HCT116 (cell line): ENCODE data around the gene ZBTB34. TPM values are rescaled to one million over a fixed set of nuclear protein-coding genes. Genes with fewer than 3 reads are reported as not detected.

Experiments used
- ATAC-seq: fragments of 200-7000 bp; cut with Tn5 transposase; 2 replicates; pipeline ENCODE4 v1.9.1; 2020; ENCODE audit warnings: mild to moderate bottlenecking, moderate library complexity
- BruUV-seq: library from RNA; stranded (reverse); fragments of 400-500 nt; replicated peaks from 2 replicates; lab custom pipeline; 2021; lab: Mats Ljungman, UMichigan
- CTCF ChIA-PET: fragments of 300-600 bp; sonication (Branson Sonifier 250); formaldehyde crosslinking; loops from one replicate; lab custom pipeline; 2021; ENCODE audit warnings: antibody characterized with exemption; lab: Charles Lee
- POLR2A ChIA-PET: fragments of 300-600, 350-600 bp; sonication (Branson Sonifier 250); formaldehyde crosslinking; loops from one replicate; lab custom pipeline; 2021; ENCODE audit warnings: antibody characterized with exemption; lab: Charles Lee
- RAD21 ChIA-PET, 2 experiments: fragments of 300-600 bp; sonication (Branson Sonifier 250); formaldehyde crosslinking; loops; one replicate each; lab custom pipeline; 2023; ENCODE audit warnings: low total read pairs in 2 of 2; ENCODE audit not compliant: uncharacterized antibody in 2 of 2, unreplicated experiment in 2 of 2, low non-redundant PET in 1 of 2; lab: Charles Lee
- DNase-seq: peaks from one replicate; pipeline ENCODE4 v3.0.0-alpha.2; 2010; ENCODE audit warnings: low read depth, low spot score
- H2AFZ ChIP-seq: fragments of 200-600 bp; shearing (Covaris generic), sonication (generic); 2 replicates; pipeline ENCODE4 v1.6.1; 2017; ENCODE audit warnings: low read depth, mixed run types, mixed read lengths, antibody characterized with exemption, low read length; ENCODE audit not compliant: poor library complexity, severe bottlenecking
- H3K27ac ChIP-seq: 2 replicates; pipeline ENCODE4 v1.5.1; 2012; ENCODE audit warnings: low read depth, low read length
- H3K27me3 ChIP-seq: fragments of 200-600 bp; sonication (generic); 2 replicates; pipeline ENCODE4 v1.6.1; 2016; ENCODE audit warnings: mixed run types, low read length, mixed read lengths; ENCODE audit not compliant: insufficient read depth
- H3K36me3 ChIP-seq, 2 experiments: fragments of 200-500 bp in 1 of 2; fragments of 200-600 bp in 1 of 2; sonication (Bioruptor generic) in 1 of 2; sonication (generic) in 1 of 2; 2 replicates each; pipeline versions ENCODE4 v1.5.1 to v1.6.1; 2014 to 2016; ENCODE audit warnings: low read length in 2 of 2, inconsistent platforms in 1 of 2, mixed read lengths in 1 of 2, mixed run types in 1 of 2; ENCODE audit not compliant: insufficient read depth in 2 of 2, control insufficient read depth in 1 of 2
- H3K4me1 ChIP-seq, 2 experiments: fragments of 200-600 bp in 1 of 2; sonication (generic) in 1 of 2; 2 replicates each; pipeline versions ENCODE4 v1.5.1 to v1.6.1; 2012 to 2017; ENCODE audit warnings: low read length in 2 of 2, inconsistent platforms in 1 of 2, mild to moderate bottlenecking in 1 of 2, mixed read lengths in 1 of 2, mixed run types in 1 of 2, moderate library complexity in 1 of 2; ENCODE audit not compliant: insufficient read depth in 2 of 2, control insufficient read depth in 1 of 2
- H3K4me2 ChIP-seq: fragments of 200-600 bp; sonication (generic); 2 replicates; pipeline ENCODE4 v1.6.1; 2017; ENCODE audit warnings: mixed run types, low read length, mixed read lengths
- H3K4me3 ChIP-seq, 2 experiments: fragments of 200-600 bp in 1 of 2; sonication (generic) in 1 of 2; replicated peaks in 1 of 2; 2 replicates each; pipeline ENCODE4 v1.5.1; 2011 to 2016; ENCODE audit warnings: low read length in 2 of 2, control low read depth in 1 of 2, low read depth in 1 of 2, mild to moderate bottlenecking in 1 of 2, mixed read lengths in 1 of 2, mixed run types in 1 of 2
- H3K79me2 ChIP-seq: fragments of 200-600 bp; sonication (generic); 2 replicates; pipeline ENCODE4 v1.6.1; 2017; ENCODE audit warnings: mild to moderate bottlenecking, mixed run types, low read length, moderate library complexity, mixed read lengths; ENCODE audit not compliant: insufficient read depth
- H3K9ac ChIP-seq: fragments of 200-600 bp; sonication (generic); 2 replicates; pipeline ENCODE4 v1.6.1; 2016; ENCODE audit warnings: low read length, mixed read lengths
- H3K9me2 ChIP-seq: fragments of 200-600 bp; sonication (generic), shearing (Covaris generic); 2 replicates; pipeline ENCODE4 v1.6.1; 2017; ENCODE audit warnings: mixed run types, mild to moderate bottlenecking, moderate library complexity; ENCODE audit not compliant: insufficient read depth
- H3K9me3 ChIP-seq, 2 experiments: fragments of 200-500 bp in 1 of 2; fragments of 200-600 bp in 1 of 2; sonication (Bioruptor generic) in 1 of 2; sonication (generic) in 1 of 2; 2 replicates each; pipeline ENCODE4 v1.6.1; 2014 to 2017; ENCODE audit warnings: low read length in 2 of 2, mixed read lengths in 2 of 2, inconsistent platforms in 1 of 2, low read depth in 1 of 2, mild to moderate bottlenecking in 1 of 2, mixed run types in 1 of 2, moderate library complexity in 1 of 2; ENCODE audit not compliant: control insufficient read depth in 1 of 2, insufficient read depth in 1 of 2
- H4K20me1 ChIP-seq: fragments of 200-600 bp; sonication (generic), shearing (Covaris generic); 2 replicates; pipeline ENCODE4 v1.6.1; 2017; ENCODE audit warnings: mixed run types, mild to moderate bottlenecking, moderate library complexity; ENCODE audit not compliant: insufficient read depth
- ELF1 ChIP-seq: IDR thresholded peaks from 2 replicates; pipeline ENCODE4 v1.6.1; 2012; ENCODE audit warnings: low read depth, borderline replicate concordance
- EZH2 ChIP-seq: fragments of 200-600 bp; sonication (generic); IDR thresholded peaks from 2 replicates; pipeline ENCODE4 v1.6.1; 2017; ENCODE audit warnings: antibody characterized with exemption, mixed run types
- EZH2phosphoT487 ChIP-seq: fragments of 200-600 bp; IDR thresholded peaks from 2 replicates; pipeline ENCODE4 v1.6.1; 2018; ENCODE audit warnings: antibody characterized with exemption, borderline replicate concordance
- FOSL1 ChIP-seq: IDR thresholded peaks from 2 replicates; pipeline ENCODE4 v1.6.1; 2012; ENCODE audit warnings: low read depth
- POLR2A ChIP-seq: IDR thresholded peaks from 2 replicates; pipeline ENCODE4 v1.7.0; 2011; ENCODE audit warnings: borderline replicate concordance; ENCODE audit not compliant: insufficient read depth, insufficient read length; ENCODE audit errors: extremely low read depth
- POLR2AphosphoS5 ChIP-seq: IDR thresholded peaks from 2 replicates; pipeline ENCODE4 v1.6.1; 2011; ENCODE audit warnings: mild to moderate bottlenecking, low read depth, low read length, moderate library complexity
- RAD21 ChIP-seq: IDR thresholded peaks from 2 replicates; pipeline ENCODE4 v1.6.1; 2012; ENCODE audit warnings: low read depth, mild to moderate bottlenecking
- SIN3A ChIP-seq: IDR thresholded peaks from 2 replicates; pipeline ENCODE4 v1.6.1; 2012; ENCODE audit warnings: low read depth
- SP1 ChIP-seq: IDR thresholded peaks from 2 replicates; pipeline ENCODE4 v1.6.1; 2012; ENCODE audit warnings: low read depth
- YY1 ChIP-seq: IDR thresholded peaks from 2 replicates; pipeline ENCODE4 v1.6.1; 2011; ENCODE audit warnings: low read length, low read depth, moderate library complexity, mild to moderate bottlenecking; ENCODE audit not compliant: insufficient replicate concordance; ENCODE audit errors: extremely low read depth
- ZFX ChIP-seq: fragments of 450-650 bp; IDR thresholded peaks from 2 replicates; pipeline ENCODE4 v1.6.1; 2017
- ZNF274 ChIP-seq: fragments of 200-500 bp; sonication (Bioruptor generic); IDR thresholded peaks from 2 replicates; pipeline ENCODE4 v1.6.1; 2014; ENCODE audit warnings: mild to moderate bottlenecking, low read depth, low read length, inconsistent platforms
- intact Hi-C: fragments of 100-400 bp; cut with micrococcal nuclease; formaldehyde crosslinking; loops from 2 replicates; pipeline ENCODE4 v1.10.0; 2022
- total RNA-seq: library from RNA; stranded (reverse); gene quantifications from one replicate; pipeline ENCODE4 v1.2.1, GENCODE V29; 2021; ENCODE audit not compliant: unreplicated experiment
- TF ChIP-seq, protein P1 (sequence below): IDR thresholded peaks from 2 replicates; pipeline ENCODE4 v1.6.1; 2012; ENCODE audit warnings: low read depth
- TF ChIP-seq, protein P2 (sequence below): IDR thresholded peaks from 2 replicates; pipeline ENCODE4 v1.6.1; 2012

Gene ZBTB34
- total RNA-seq, 1 experiment from 2014 or later = 5.6 TPM

DNA sequence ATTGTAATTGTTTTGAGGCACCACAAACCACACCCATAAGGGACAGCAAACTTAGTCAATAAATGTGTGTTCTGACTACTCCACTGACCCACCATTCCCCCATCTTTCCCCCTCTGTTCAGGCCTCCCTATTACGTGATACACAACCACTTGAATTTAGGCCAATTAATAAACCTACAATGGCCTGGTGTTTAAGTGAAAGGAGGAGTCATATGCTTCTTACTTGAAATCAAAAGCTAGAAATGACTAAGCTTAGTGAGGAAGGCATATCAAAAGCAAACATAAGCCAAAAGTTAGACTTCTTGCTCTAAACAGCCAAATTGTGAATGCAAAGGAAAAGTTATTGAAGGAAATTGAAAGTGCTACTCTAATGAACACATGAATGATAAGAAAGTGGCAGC lies 41.0 kb upstream of the ZBTB34 start:
- no peak overlapping the region for H3K27ac ChIP-seq

More for the DNA sequence above, 41.0 kb upstream of the ZBTB34 start:
- H3K9me2 ChIP-seq = no peaks in the 10 kb centered on the region
- H3K79me2 ChIP-seq = peaks cover 55% of the 10 kb centered on the region
- DNase-seq = no peak
- ChIA-PET RAD21 (no interaction called here), CTCF (no interaction called here), POLR2A (no interaction called here)
- no peaks in the 10 kb centered on the region for H3K4me1 ChIP-seq
- ATAC-seq = no peak
- BruUV-seq = no TSS peak
- TF ChIP-seq YY1 (no peak), EZH2phosphoT487 (no peak), FOSL1 (no peak), EZH2 (no peak), SIN3A (no peak), ELF1 (no peak), SP1 (no peak), POLR2AphosphoS5 (no peak), ZNF274 (no peak), ZFX (no peak), RAD21 (no peak), POLR2A (no peak)
- TF ChIP-seq, protein P1, sequence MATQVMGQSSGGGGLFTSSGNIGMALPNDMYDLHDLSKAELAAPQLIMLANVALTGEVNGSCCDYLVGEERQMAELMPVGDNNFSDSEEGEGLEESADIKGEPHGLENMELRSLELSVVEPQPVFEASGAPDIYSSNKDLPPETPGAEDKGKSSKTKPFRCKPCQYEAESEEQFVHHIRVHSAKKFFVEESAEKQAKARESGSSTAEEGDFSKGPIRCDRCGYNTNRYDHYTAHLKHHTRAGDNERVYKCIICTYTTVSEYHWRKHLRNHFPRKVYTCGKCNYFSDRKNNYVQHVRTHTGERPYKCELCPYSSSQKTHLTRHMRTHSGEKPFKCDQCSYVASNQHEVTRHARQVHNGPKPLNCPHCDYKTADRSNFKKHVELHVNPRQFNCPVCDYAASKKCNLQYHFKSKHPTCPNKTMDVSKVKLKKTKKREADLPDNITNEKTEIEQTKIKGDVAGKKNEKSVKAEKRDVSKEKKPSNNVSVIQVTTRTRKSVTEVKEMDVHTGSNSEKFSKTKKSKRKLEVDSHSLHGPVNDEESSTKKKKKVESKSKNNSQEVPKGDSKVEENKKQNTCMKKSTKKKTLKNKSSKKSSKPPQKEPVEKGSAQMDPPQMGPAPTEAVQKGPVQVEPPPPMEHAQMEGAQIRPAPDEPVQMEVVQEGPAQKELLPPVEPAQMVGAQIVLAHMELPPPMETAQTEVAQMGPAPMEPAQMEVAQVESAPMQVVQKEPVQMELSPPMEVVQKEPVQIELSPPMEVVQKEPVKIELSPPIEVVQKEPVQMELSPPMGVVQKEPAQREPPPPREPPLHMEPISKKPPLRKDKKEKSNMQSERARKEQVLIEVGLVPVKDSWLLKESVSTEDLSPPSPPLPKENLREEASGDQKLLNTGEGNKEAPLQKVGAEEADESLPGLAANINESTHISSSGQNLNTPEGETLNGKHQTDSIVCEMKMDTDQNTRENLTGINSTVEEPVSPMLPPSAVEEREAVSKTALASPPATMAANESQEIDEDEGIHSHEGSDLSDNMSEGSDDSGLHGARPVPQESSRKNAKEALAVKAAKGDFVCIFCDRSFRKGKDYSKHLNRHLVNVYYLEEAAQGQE = no peak
- TF ChIP-seq, protein P2, sequence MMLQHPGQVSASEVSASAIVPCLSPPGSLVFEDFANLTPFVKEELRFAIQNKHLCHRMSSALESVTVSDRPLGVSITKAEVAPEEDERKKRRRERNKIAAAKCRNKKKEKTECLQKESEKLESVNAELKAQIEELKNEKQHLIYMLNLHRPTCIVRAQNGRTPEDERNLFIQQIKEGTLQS = no peak
- H2AFZ ChIP-seq = no peak overlapping the region
- no peak overlapping the region for H3K4me2 ChIP-seq
- H3K9ac ChIP-seq = no peak overlapping the region
- no peaks in the 10 kb centered on the region for H3K27me3 ChIP-seq
- intact Hi-C loops = no loop called here
- no peak overlapping the region for H3K4me3 ChIP-seq
- H3K36me3 ChIP-seq = peaks cover 0 to 21% of the 10 kb centered on the region in 2 experiments; a peak in 3 of 4 replicates
- peaks cover 3 to 10% of the 10 kb centered on the region in 2 experiments; a peak in 1 of 4 replicates for H3K9me3 ChIP-seq
- H4K20me1 ChIP-seq = peaks cover 10% of the 10 kb centered on the region; the same call in 1 of the 2 replicates
